ENCODE data around the gene ZNF800. TPM values are rescaled to one million over a fixed set of nuclear protein-coding genes. Genes with fewer than 3 reads are reported as not detected.

ZNF800 gene
- polyA plus RNA-seq, 1 donor from 2014 or later = 4.2 TPM

DNA sequence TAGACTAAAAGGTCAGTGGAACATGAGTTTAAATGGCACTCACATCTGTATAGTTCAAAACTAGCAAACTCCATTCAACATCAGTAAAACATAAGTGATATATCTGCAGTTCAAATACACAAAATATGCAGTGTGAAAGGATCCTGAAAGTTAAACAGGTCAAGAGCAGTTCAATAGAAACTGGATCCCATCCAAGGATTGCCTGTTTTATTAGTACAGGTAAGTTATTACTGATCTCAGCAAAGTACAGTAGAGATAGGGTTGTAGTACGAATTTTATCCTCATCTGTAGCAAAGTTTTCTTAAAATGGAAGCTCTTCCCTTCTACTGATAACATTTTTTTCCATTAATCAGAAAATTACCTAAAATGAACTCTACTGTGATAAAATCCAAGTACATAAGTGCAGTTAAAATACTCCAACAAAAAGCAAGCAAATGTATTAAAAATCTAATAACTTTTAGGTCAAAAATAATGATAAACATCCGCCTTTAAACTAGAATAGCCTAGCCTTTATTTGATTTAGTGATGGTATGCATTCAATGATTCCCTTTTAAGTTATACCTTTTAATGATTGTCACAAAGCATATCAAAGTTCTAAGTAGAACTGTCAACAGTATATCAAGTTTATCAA lies 2.2 kb downstream of the ZNF800 start:
- Histone ChIP-seq H3K4me2 (ENCODE audit: low read length) (no peak overlapping the region), H3K27ac (ENCODE audit: low read length) (no peak overlapping the region)
- TF ChIP-seq MXI1 (conservative IDR thresholded peaks at IDR 0.05; ENCODE audit: poor library complexity, severe bottlenecking) (no peak), CTCF (IDR thresholded peaks at IDR 0.05; ENCODE audit: poor library complexity, severe bottlenecking) (no peak), TAF1 (IDR thresholded peaks at IDR 0.05; ENCODE audit: low read depth) (no peak), EZH2 (IDR thresholded peaks at IDR 0.05; ENCODE audit: borderline replicate concordance, insufficient read depth, low read length, poor library complexity, severe bottlenecking) (no peak), POLR2AphosphoS5 (IDR thresholded peaks at IDR 0.05) (no peak), RAD21 (conservative IDR thresholded peaks at IDR 0.05) (no peak), EP300 (conservative IDR thresholded peaks at IDR 0.05; ENCODE audit: poor library complexity, severe bottlenecking) (no peak)
- TF ChIP-seq, protein P1, sequence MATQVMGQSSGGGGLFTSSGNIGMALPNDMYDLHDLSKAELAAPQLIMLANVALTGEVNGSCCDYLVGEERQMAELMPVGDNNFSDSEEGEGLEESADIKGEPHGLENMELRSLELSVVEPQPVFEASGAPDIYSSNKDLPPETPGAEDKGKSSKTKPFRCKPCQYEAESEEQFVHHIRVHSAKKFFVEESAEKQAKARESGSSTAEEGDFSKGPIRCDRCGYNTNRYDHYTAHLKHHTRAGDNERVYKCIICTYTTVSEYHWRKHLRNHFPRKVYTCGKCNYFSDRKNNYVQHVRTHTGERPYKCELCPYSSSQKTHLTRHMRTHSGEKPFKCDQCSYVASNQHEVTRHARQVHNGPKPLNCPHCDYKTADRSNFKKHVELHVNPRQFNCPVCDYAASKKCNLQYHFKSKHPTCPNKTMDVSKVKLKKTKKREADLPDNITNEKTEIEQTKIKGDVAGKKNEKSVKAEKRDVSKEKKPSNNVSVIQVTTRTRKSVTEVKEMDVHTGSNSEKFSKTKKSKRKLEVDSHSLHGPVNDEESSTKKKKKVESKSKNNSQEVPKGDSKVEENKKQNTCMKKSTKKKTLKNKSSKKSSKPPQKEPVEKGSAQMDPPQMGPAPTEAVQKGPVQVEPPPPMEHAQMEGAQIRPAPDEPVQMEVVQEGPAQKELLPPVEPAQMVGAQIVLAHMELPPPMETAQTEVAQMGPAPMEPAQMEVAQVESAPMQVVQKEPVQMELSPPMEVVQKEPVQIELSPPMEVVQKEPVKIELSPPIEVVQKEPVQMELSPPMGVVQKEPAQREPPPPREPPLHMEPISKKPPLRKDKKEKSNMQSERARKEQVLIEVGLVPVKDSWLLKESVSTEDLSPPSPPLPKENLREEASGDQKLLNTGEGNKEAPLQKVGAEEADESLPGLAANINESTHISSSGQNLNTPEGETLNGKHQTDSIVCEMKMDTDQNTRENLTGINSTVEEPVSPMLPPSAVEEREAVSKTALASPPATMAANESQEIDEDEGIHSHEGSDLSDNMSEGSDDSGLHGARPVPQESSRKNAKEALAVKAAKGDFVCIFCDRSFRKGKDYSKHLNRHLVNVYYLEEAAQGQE (IDR thresholded peaks at IDR 0.05; ENCODE audit: borderline replicate concordance) = no peak

DNA sequence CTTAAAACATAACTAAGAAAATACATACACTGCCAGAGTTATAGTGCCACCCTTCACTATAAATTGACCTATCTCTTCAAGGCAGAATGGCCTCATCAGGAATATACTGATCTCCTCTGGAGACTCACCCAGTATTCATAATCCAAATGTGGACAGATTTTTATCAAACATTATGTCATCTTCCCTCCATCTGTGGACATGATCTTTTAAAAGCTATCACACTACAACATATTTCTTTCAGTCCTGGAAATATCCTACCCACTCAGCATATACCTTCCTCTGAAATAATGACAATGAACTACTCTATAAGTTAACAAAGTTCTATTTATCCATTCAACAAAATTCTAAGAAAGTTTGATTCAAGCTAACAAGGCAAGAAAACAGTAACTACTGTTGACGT lies 3.2 kb downstream of the ZNF800 start:
- H2AFZ ChIP-seq (ENCODE audit: low read depth, low read length) = no peak overlapping the region
- H3K4me2 ChIP-seq (ENCODE audit: low read length) = no peak overlapping the region
- H4K20me1 ChIP-seq (ENCODE audit: insufficient read depth) = no peaks in the 10 kb centered on the region

More for the DNA sequence above, 2.2 kb downstream of the ZNF800 start:
- Histone ChIP-seq H3K4me3 (ENCODE audit: low read length) (no peak overlapping the region), H3K27me3 (ENCODE audit: insufficient read depth, low read depth, low read length) (peaks cover 7% of the 10 kb centered on the region), H3F3A (ENCODE audit: insufficient read depth, low read length, poor library complexity, severe bottlenecking) (no peaks in the 10 kb centered on the region), H3K36me3 (ENCODE audit: insufficient read depth, low read length) (no peaks in the 10 kb centered on the region), H2AFZ (ENCODE audit: low read depth, low read length) (no peak overlapping the region), H3K9me2 (ENCODE audit: insufficient read depth, low read length) (no peaks in the 10 kb centered on the region), H4K20me1 (ENCODE audit: insufficient read depth) (no peaks in the 10 kb centered on the region), H3K9ac (ENCODE audit: low read length) (no peak overlapping the region), H3K79me2 (replicated peaks; ENCODE audit: insufficient read depth, low read length) (peaks cover 9% of the 10 kb centered on the region), H3K9me3 (ENCODE audit: low read length) (no peaks in the 10 kb centered on the region)

More for the DNA sequence above, 3.2 kb downstream of the ZNF800 start:
- no peak overlapping the region for H3K4me3 ChIP-seq (ENCODE audit: low read length)
- no peaks in the 10 kb centered on the region for H3K9me3 ChIP-seq (ENCODE audit: low read length)
- no peak overlapping the region for H3K27ac ChIP-seq (ENCODE audit: low read length)
- H3K27me3 ChIP-seq (ENCODE audit: insufficient read depth, low read depth, low read length) = peaks cover under 1% of the 10 kb centered on the region
- TF ChIP-seq MXI1 (conservative IDR thresholded peaks at IDR 0.05; ENCODE audit: poor library complexity, severe bottlenecking) (no peak), EP300 (conservative IDR thresholded peaks at IDR 0.05; ENCODE audit: poor library complexity, severe bottlenecking) (no peak), TAF1 (IDR thresholded peaks at IDR 0.05; ENCODE audit: low read depth) (no peak), POLR2AphosphoS5 (IDR thresholded peaks at IDR 0.05) (no peak), SMC3 (conservative IDR thresholded peaks at IDR 0.05; ENCODE audit: poor library complexity) (no peak), RAD21 (conservative IDR thresholded peaks at IDR 0.05) (no peak), EZH2 (IDR thresholded peaks at IDR 0.05; ENCODE audit: borderline replicate concordance, insufficient read depth, low read length, poor library complexity, severe bottlenecking) (no peak), CTCF (IDR thresholded peaks at IDR 0.05; ENCODE audit: poor library complexity, severe bottlenecking) (no peak)
- TF ChIP-seq, protein P1 (IDR thresholded peaks at IDR 0.05; ENCODE audit: borderline replicate concordance) = no peak
- H3F3A ChIP-seq (ENCODE audit: insufficient read depth, low read length, poor library complexity, severe bottlenecking) = no peaks in the 10 kb centered on the region
- H3K79me2 ChIP-seq (replicated peaks; ENCODE audit: insufficient read depth, low read length) = peaks cover 11% of the 10 kb centered on the region
- no peak overlapping the region for H3K9ac ChIP-seq (ENCODE audit: low read length)
- H3K9me2 ChIP-seq (ENCODE audit: insufficient read depth, low read length) = no peaks in the 10 kb centered on the region
- H3K36me3 ChIP-seq (ENCODE audit: insufficient read depth, low read length) = no peaks in the 10 kb centered on the region
